CD4-positive, alpha-beta T cell treated with Interleukin-10 for 1 hour (primary cell): ENCODE data around the gene SLC23A1.
"Not testable (repeated sequence)": the region's sequence is repeated elsewhere in the genome, so short reads cannot be mapped to it uniquely, and the experiment has no call there.

Experiments used
- DNase-seq: peaks from one replicate; pipeline ENCODE4 v3.0.0-alpha.2; 2020

Gene SLC23A1

GRCh38 chr5:139361835-139362429 is 21.2 kb downstream of the SLC23A1 start:
- no peak for DNase-seq

GRCh38 chr5:139360384-139360783 is 22.7 kb downstream of the SLC23A1 start:
- no peak for DNase-seq

GRCh38 chr5:139358064-139358463 is 25.0 kb downstream of the SLC23A1 start:
- DNase-seq, result no peak

GRCh38 chr5:139355900-139356299 is 27.2 kb downstream of the SLC23A1 start:
- not testable (repeated sequence) for DNase-seq

GRCh38 chr5:139354186-139354585 is 28.9 kb downstream of the SLC23A1 start:
- DNase-seq, result no peak

- DNase-seq, result not testable (repeated sequence)
These were observed 35.2 kb downstream of the SLC23A1 start for GRCh38 chr5:139347863-139348262.

GRCh38 chr5:139345442-139345841 is 37.7 kb downstream of the SLC23A1 start:
- DNase-seq, result not testable (repeated sequence)

- DNase-seq, result no peak
These were observed 38.9 kb downstream of the SLC23A1 start for GRCh38 chr5:139344177-139344576.

- DNase-seq, result no peak
These were observed 39.6 kb downstream of the SLC23A1 start for GRCh38 chr5:139343476-139343875.

GRCh38 chr5:139342423-139342723 is 40.7 kb downstream of the SLC23A1 start:
- DNase-seq, result peak; percentile 89

GRCh38 chr5:139341689-139342422 is 41.2 kb downstream of the SLC23A1 start, which contains the start of gene PAIP2:
Gene PAIP2, plus strand, starts transcription at chr5:139341854. Its CDS starts 21,931 bp downstream, at chr5:139363785.
- DNase-seq, result peak; percentile 98

- no peak for DNase-seq
These were observed 41.9 kb downstream of the SLC23A1 start for GRCh38 chr5:139341187-139341688.

GRCh38 chr5:139340051-139340450 is 43.0 kb downstream of the SLC23A1 start:
- DNase-seq, result no peak

GRCh38 chr5:139335811-139336210 is 47.3 kb downstream of the SLC23A1 start:
- DNase-seq, result no peak
